Neural crest cell (in vitro differentiated cells): ENCODE results near the gene CPNE7. TPM values are rescaled to one million over a fixed set of nuclear protein-coding genes. Genes with fewer than 3 reads are reported as not detected.

Source experiments
- DNase-seq: peaks from one replicate; pipeline ENCODE4 v3.0.0; 2021; ENCODE audit warnings: low read depth, mixed read lengths, low spot score
- H3K27ac Mint-ChIP-seq: one replicate; pipeline ENCODE4 v1.8.0; 2021; ENCODE audit warnings: mild to moderate bottlenecking, mixed read lengths; ENCODE audit not compliant: unreplicated experiment
- H3K27me3 Mint-ChIP-seq: 2 replicates; pipeline ENCODE4 v1.8.0; 2021; ENCODE audit warnings: low read depth, mild to moderate bottlenecking, mixed read lengths
- H3K36me3 Mint-ChIP-seq: 2 replicates; pipeline ENCODE4 v1.8.0; 2021; ENCODE audit warnings: low read depth, mild to moderate bottlenecking, mixed read lengths
- H3K4me1 Mint-ChIP-seq: 2 replicates; pipeline ENCODE4 v1.8.0; 2021; ENCODE audit warnings: mixed read lengths
- H3K4me3 Mint-ChIP-seq: one replicate; pipeline ENCODE4 v1.8.0; 2021; ENCODE audit warnings: mild to moderate bottlenecking, mixed read lengths
- H3K9me3 Mint-ChIP-seq: 2 replicates; pipeline ENCODE4 v1.8.0; 2021; ENCODE audit warnings: mixed read lengths
- total RNA-seq: library from RNA; stranded (reverse); gene quantifications from 2 replicates; pipeline ENCODE4 v1.2.1, GENCODE V29; 2021
- TF ChIP-seq, protein P1 (sequence below): fragments of 200-600 bp; sonication (generic); conservative IDR thresholded peaks from 2 replicates; pipeline ENCODE4 v1.5.0; 2021; ENCODE audit warnings: antibody characterized with exemption, mild to moderate bottlenecking

Gene CPNE7
- total RNA-seq, 1 donor from 2014 or later: 2.7 TPM

DNA sequence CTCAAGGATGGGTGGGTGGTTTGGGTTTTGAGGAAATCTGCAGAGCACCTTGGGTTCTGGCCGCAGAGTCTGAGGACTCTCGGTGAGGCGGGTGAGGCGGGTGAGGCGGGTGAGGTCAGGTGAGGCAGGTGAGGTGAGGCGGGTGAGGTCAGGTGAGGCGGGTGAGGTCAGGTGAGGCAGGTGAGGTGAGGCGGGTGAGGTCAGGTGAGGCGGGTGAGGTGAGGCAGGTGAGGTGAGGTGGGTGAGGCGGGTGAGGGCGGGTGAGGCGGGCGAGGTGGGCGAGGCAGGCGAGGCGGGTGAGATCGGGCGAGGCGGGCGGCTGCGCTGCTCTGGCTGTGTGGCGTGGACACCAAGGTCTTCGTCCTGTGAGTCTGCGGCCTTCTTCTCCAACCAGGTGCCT is 39.2 kb upstream of the CPNE7 start:
- Mint-ChIP-seq H3K27ac (no peak overlapping the region), H3K27me3 (no peaks in the 10 kb centered on the region), H3K4me3 (no peak overlapping the region), H3K36me3 (peaks cover 16% of the 10 kb centered on the region), H3K9me3 (no peaks in the 10 kb centered on the region), H3K4me1 (peaks cover 4% of the 10 kb centered on the region)
- TF ChIP-seq, protein P1, sequence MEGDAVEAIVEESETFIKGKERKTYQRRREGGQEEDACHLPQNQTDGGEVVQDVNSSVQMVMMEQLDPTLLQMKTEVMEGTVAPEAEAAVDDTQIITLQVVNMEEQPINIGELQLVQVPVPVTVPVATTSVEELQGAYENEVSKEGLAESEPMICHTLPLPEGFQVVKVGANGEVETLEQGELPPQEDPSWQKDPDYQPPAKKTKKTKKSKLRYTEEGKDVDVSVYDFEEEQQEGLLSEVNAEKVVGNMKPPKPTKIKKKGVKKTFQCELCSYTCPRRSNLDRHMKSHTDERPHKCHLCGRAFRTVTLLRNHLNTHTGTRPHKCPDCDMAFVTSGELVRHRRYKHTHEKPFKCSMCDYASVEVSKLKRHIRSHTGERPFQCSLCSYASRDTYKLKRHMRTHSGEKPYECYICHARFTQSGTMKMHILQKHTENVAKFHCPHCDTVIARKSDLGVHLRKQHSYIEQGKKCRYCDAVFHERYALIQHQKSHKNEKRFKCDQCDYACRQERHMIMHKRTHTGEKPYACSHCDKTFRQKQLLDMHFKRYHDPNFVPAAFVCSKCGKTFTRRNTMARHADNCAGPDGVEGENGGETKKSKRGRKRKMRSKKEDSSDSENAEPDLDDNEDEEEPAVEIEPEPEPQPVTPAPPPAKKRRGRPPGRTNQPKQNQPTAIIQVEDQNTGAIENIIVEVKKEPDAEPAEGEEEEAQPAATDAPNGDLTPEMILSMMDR: no peak
- DNase-seq: no peak

DNA sequence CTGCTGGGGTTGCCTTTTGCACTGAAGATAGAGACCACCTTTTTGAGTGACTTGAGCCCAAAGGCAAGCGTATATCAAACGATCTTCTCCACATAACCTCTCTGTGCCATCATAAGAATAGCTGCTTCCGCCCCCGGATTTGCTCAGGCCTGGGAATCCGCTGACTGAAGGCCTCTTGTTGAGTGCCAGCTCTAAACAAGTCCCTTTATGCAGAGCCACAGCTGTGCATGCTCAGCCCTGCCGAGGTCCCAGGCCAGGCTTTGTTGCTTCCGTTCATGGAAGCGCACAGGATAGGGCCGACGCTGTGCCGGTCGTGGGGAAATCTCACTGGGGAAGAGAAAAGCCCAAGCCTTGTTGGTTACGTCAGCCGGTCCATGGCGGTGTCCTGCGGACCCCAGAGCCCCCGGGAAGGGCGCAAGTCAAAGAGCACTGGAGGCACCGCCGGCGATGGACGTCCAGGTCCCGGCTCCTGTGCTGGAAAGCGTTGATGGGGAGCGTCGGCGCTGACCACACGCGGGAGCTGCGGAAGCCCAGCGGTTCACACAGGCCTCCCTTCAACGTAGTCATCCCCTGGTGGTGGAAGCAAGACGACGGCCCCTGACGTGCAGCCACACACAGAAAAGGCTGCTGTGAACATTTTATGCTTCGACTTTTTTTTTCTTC is 38.5 kb upstream of the CPNE7 start:
- Mint-ChIP-seq H3K27ac (peak overlapping the region; percentile 14), H3K36me3 (peaks cover 17% of the 10 kb centered on the region), H3K9me3 (no peaks in the 10 kb centered on the region), H3K4me3 (peak overlapping the region; percentile 5), H3K4me1 (peaks cover 4% of the 10 kb centered on the region), H3K27me3 (no peaks in the 10 kb centered on the region)
- DNase-seq: no peak
- TF ChIP-seq, protein P1: no peak

DNA sequence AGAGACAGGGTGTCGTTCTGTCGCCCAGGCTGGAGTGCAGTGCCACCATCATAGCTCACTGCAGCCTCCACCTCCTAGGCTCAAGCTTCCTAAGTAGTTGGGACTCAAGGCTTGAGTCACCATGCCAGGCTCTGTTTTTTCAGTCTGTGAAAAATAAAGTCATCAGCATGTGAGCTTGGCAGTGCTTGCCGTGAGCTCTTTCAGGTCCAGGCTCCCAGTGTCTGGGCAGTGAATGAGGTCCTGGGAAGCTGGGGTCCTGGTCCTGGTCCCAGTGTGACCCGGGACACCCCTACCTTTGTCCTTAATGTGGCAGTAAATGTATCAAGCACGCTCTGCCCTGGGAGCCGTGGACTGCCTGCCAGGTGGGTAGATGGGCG is 38.0 kb upstream of the CPNE7 start:
- no peak for DNase-seq
- TF ChIP-seq, protein P1: no peak
- no peak overlapping the region for H3K27ac Mint-ChIP-seq
- H3K9me3 Mint-ChIP-seq: no peaks in the 10 kb centered on the region
- H3K4me1 Mint-ChIP-seq: peaks cover 4% of the 10 kb centered on the region
- peaks cover 19% of the 10 kb centered on the region for H3K36me3 Mint-ChIP-seq
- H3K27me3 Mint-ChIP-seq: no peaks in the 10 kb centered on the region
- H3K4me3 Mint-ChIP-seq: no peak overlapping the region

DNA sequence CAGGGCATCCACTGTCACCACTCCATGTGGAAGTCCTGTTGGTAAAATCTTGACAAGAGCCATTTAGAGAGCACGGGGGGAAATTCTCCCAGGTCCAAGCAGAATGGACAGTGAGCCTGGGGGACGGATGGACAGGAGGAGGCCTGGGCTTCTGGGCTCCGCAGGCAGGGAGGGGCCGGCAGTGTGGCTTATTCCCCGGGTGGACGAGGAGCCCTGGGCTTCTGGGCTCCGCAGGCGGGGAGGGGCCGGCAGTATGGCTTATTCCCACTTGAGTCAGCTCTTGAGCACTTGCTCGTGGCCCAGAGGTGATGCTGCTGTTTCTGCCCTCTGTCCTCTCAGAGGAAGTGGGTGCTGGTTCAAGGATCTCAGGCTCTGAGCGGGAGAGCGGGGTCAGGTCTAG is 37.3 kb upstream of the CPNE7 start:
- no peak overlapping the region for H3K27ac Mint-ChIP-seq
- TF ChIP-seq, protein P1: no peak
- no peak for DNase-seq
- no peaks in the 10 kb centered on the region for H3K27me3 Mint-ChIP-seq
- peaks cover 4% of the 10 kb centered on the region for H3K4me1 Mint-ChIP-seq
- H3K9me3 Mint-ChIP-seq: no peaks in the 10 kb centered on the region
- peaks cover 21% of the 10 kb centered on the region for H3K36me3 Mint-ChIP-seq
- H3K4me3 Mint-ChIP-seq: no peak overlapping the region

DNA sequence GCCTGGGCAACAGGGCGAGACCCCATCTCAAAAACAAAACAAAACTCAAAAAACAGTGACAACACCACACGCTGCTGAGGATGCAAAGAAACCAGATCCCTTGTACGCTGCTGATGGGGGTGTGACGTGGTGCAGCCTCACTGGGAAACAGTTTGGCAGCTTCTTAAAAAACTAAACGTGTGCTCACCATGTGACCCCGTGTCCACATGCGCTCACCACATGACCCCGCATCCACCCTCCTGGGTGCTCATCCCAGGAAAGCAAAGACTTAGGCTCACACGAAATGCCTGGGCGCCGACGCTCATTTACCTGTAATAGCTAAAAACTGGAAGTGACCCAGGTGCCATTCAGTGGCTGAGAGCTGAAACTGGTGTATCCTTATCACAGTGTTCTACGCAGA is 35.0 kb upstream of the CPNE7 start:
- Mint-ChIP-seq H3K9me3 (no peaks in the 10 kb centered on the region), H3K4me3 (no peak overlapping the region), H3K27me3 (no peaks in the 10 kb centered on the region), H3K27ac (no peak overlapping the region), H3K36me3 (peaks cover 10% of the 10 kb centered on the region), H3K4me1 (peaks cover 4% of the 10 kb centered on the region)
- DNase-seq: no peak
- TF ChIP-seq, protein P1: no peak
